ENCODE measurements around the gene TPCN1.

The TPCN1 gene

DNA sequence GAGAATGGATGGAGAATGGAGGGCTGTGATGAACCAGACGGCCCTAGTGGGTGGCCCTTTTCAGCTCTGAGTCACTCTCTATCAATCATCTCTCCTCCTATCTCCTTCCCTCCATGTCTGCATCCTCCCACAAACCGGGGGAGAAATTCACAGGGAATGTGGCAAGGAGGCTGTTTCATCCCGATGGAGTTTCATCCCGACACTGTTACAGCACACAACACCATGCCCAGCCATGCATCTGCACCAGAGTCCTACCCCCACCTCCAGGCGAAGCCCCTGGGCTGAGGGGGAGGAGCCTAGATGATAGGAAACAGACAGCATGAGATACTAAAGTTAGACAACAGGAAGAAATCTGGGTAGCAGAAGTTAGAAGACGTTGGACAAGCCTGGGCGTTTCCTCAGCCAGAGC is 92.9 kb downstream of the TPCN1 start:
- TF ChIP-seq CTCF (conservative IDR thresholded peaks at IDR 0.05; ENCODE audit: control insufficient read depth, insufficient read depth, low read depth, low read length) = no peak
- H3K4me3 ChIP-seq (ENCODE audit: control insufficient read depth, low read depth, low read length) = no peak overlapping the region
- DNase-seq (ENCODE audit: low read depth) = peak; percentile 38

- no peak for DNase-seq (ENCODE audit: low read depth)
- H3K4me3 ChIP-seq (ENCODE audit: control insufficient read depth, low read depth, low read length) = no peak overlapping the region
- no peak for TF ChIP-seq CTCF (conservative IDR thresholded peaks at IDR 0.05; ENCODE audit: control insufficient read depth, insufficient read depth, low read depth, low read length)
Observed at GRCh38 chr12:113315358-113315757, 94.1 kb downstream of the TPCN1 start.

DNA sequence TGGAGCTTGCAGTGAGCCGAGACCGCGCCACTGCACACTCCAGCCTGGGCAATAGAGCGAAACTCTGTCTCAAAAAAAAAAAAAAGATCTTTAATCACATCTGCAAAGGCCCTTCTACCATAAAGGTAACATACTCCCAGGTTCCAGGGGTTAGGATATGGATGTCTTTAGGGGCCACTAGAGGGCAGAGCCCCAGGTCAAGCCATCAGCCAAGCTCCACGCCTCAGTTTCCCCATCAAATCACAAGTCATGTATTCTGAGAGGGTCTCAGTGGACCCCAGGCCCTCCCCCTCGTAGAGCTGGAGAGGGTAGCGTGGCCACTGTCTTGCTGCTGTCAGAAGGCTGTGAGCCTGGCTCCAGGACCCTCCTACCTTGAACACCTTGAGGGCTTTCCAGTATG is 94.9 kb downstream of the TPCN1 start:
- TF ChIP-seq CTCF (conservative IDR thresholded peaks at IDR 0.05; ENCODE audit: control insufficient read depth, insufficient read depth, low read depth, low read length) = no peak
- DNase-seq (ENCODE audit: low read depth) = no peak
- no peak overlapping the region for H3K4me3 ChIP-seq (ENCODE audit: control insufficient read depth, low read depth, low read length)

DNA sequence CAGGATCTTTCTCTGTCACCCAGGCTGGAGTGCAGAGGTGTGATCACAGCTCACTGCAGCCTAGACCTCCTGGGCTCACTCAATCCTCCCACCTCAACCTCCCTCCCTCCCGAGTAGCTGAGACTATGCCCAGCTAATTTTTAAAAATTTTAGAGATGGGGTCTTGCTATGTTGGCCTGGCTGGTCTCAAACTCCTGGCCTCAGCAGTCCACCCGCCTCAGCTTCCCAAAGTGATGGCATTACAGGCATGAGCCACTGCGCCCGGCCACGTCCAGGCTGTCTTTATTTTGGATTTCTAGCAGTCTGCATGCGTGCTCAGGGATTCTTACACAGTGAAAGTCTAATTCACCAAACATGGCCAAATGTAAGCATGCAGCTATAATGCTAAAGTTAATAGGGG is 95.9 kb downstream of the TPCN1 start:
- H3K4me3 ChIP-seq (ENCODE audit: control insufficient read depth, low read depth, low read length) = no peak overlapping the region
- DNase-seq (ENCODE audit: low read depth) = no peak
- TF ChIP-seq CTCF (conservative IDR thresholded peaks at IDR 0.05; ENCODE audit: control insufficient read depth, insufficient read depth, low read depth, low read length) = no peak

DNA sequence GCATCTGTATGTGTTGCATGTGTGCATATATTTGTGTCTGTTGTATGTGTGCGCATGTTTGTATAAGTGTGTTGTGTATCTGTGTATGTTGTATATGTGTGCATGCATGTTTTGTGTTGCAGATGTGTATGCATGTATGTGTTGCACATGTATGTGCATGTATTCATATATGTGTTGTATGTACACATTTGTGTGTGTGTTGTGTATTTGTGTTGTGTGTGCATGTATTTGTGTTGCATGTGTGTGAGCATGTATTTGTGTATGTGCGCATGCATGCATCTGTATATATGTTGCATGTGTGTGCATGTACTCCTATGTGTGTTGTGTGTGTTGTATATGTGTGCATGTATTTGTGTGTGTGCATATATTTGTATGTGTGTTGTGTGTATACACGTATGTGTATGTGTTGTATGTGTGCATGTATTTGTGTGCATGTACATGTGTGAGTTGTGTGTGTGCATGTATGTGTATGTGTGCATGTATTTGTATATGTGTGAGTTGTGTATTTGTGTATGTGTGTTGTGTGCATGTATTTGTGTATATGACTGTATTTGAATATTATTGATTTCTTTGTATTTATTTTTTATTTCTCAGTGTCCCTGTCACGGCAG is 96.9 kb downstream of the TPCN1 start:
- DNase-seq (ENCODE audit: low read depth) = no peak
- no peak overlapping the region for H3K4me3 ChIP-seq (ENCODE audit: control insufficient read depth, low read depth, low read length)
- TF ChIP-seq CTCF (conservative IDR thresholded peaks at IDR 0.05; ENCODE audit: control insufficient read depth, insufficient read depth, low read depth, low read length) = no peak

GRCh38 chr12:113318900-113319628 is 97.8 kb downstream of the TPCN1 start:
- no peak overlapping the region for H3K4me3 ChIP-seq (ENCODE audit: control insufficient read depth, low read depth, low read length)
- DNase-seq (ENCODE audit: low read depth) = no peak

More at GRCh38 chr12:113318900-113319628, 97.8 kb downstream of the TPCN1 start:
- no peak for TF ChIP-seq CTCF (conservative IDR thresholded peaks at IDR 0.05; ENCODE audit: control insufficient read depth, insufficient read depth, low read depth, low read length)
